Esophagus muscularis mucosa (tissue), 4 donors: Measurements from ENCODE around the gene ARL6IP4.

Experiments used
- EP300 ChIP-seq: sonication (generic); formaldehyde crosslinking; IDR thresholded peaks from one replicate; pipeline ENCODE4 v1.6.1; 2017; ENCODE audit warnings: antibody characterized with exemption
- POLR2A ChIP-seq: fragments of 450-650 bp; IDR thresholded peaks from one replicate; pipeline ENCODE4 v1.6.1; 2017; ENCODE audit warnings: antibody characterized with exemption, moderate library complexity, mild to moderate bottlenecking, low read depth
- POLR2AphosphoS5 ChIP-seq, 2 donors: sonication (generic); formaldehyde crosslinking; IDR thresholded peaks; one replicate each; pipeline ENCODE4 v1.6.1; 2017; ENCODE audit warnings: antibody characterized with exemption in 2 of 2
- TF ChIP-seq, protein P1 (sequence below), 3 experiments: fragments of 200-600 bp in 2 of 3; fragments of 450-650 bp in 1 of 3; sonication (generic) in 2 of 3; IDR thresholded peaks; one replicate each; pipeline ENCODE4 v1.5.1; 2017 to 2019; ENCODE audit warnings: antibody characterized with exemption in 3 of 3, mild to moderate bottlenecking in 2 of 3, moderate library complexity in 1 of 3

DNA sequence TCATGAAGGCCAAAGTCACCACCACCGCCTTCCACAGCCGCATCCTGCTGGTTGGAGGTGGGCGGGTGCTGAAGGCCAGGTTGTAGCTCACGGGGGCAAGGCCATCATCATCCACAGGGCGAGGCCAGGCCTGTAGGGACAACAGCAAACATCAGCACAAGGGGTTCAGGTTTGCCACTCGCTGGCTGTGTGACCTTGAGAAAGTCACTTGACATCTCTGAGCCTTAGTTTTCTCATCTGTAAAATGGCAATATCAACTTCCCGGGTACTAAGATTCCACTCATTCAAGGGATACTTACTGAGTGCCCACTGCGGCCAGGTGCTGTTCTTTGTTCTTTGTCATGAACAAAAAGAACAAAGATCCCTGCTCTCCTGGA is 20.3 kb upstream of the ARL6IP4 start:
- TF ChIP-seq, protein P1, sequence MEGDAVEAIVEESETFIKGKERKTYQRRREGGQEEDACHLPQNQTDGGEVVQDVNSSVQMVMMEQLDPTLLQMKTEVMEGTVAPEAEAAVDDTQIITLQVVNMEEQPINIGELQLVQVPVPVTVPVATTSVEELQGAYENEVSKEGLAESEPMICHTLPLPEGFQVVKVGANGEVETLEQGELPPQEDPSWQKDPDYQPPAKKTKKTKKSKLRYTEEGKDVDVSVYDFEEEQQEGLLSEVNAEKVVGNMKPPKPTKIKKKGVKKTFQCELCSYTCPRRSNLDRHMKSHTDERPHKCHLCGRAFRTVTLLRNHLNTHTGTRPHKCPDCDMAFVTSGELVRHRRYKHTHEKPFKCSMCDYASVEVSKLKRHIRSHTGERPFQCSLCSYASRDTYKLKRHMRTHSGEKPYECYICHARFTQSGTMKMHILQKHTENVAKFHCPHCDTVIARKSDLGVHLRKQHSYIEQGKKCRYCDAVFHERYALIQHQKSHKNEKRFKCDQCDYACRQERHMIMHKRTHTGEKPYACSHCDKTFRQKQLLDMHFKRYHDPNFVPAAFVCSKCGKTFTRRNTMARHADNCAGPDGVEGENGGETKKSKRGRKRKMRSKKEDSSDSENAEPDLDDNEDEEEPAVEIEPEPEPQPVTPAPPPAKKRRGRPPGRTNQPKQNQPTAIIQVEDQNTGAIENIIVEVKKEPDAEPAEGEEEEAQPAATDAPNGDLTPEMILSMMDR (IDR thresholded peaks at IDR 0.05) = no peak
- TF ChIP-seq EP300 = no peak
- TF ChIP-seq POLR2A = no peak
- TF ChIP-seq POLR2AphosphoS5 (IDR thresholded peaks at IDR 0.05) = no peak
